ENCODE results near the gene BNIP3.

Gene BNIP3

DNA sequence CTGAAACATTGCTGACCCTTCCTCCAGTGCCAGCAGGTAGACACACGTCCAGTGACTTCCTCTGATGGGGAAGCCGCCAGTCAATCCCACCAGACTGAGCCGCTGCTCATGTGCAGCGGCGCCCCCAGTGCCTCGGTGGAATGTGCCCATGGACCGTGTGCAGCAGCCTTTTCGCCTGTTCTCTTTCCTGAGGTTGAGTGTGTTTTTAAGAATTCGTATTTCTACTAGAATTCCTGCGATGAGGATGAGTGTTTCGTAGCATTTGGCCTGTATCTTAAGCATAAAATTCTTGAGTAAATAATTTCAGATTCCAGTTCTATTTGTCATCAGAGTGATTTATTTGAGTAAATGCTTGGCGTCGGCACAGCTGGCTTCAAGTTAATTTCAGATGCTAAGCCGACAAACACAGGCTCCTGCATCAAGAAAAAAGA lies 35.4 kb downstream of the BNIP3 start:
- Histone ChIP-seq H2AFZ (no peak overlapping the region), H3K4me2 (ENCODE audit: low read length) (no peak overlapping the region), H3K79me2 (peaks cover under 1% of the 10 kb centered on the region), H3K36me3 (ENCODE audit: control insufficient read depth, insufficient read depth, low read length) (no peaks in the 10 kb centered on the region), H3K9ac (no peak overlapping the region), H3K27me3 (ENCODE audit: control insufficient read depth, insufficient read depth, low read length) (no peaks in the 10 kb centered on the region), H3K9me3 (ENCODE audit: control insufficient read depth, low read length) (no peaks in the 10 kb centered on the region), H3K4me1 (no peaks in the 10 kb centered on the region), H3K27ac (no peak overlapping the region), H3K4me3 (ENCODE audit: low read depth, low read length) (no peak overlapping the region)
- TF ChIP-seq, protein P1, sequence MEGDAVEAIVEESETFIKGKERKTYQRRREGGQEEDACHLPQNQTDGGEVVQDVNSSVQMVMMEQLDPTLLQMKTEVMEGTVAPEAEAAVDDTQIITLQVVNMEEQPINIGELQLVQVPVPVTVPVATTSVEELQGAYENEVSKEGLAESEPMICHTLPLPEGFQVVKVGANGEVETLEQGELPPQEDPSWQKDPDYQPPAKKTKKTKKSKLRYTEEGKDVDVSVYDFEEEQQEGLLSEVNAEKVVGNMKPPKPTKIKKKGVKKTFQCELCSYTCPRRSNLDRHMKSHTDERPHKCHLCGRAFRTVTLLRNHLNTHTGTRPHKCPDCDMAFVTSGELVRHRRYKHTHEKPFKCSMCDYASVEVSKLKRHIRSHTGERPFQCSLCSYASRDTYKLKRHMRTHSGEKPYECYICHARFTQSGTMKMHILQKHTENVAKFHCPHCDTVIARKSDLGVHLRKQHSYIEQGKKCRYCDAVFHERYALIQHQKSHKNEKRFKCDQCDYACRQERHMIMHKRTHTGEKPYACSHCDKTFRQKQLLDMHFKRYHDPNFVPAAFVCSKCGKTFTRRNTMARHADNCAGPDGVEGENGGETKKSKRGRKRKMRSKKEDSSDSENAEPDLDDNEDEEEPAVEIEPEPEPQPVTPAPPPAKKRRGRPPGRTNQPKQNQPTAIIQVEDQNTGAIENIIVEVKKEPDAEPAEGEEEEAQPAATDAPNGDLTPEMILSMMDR (IDR thresholded peaks at IDR 0.05), result no peak

DNA sequence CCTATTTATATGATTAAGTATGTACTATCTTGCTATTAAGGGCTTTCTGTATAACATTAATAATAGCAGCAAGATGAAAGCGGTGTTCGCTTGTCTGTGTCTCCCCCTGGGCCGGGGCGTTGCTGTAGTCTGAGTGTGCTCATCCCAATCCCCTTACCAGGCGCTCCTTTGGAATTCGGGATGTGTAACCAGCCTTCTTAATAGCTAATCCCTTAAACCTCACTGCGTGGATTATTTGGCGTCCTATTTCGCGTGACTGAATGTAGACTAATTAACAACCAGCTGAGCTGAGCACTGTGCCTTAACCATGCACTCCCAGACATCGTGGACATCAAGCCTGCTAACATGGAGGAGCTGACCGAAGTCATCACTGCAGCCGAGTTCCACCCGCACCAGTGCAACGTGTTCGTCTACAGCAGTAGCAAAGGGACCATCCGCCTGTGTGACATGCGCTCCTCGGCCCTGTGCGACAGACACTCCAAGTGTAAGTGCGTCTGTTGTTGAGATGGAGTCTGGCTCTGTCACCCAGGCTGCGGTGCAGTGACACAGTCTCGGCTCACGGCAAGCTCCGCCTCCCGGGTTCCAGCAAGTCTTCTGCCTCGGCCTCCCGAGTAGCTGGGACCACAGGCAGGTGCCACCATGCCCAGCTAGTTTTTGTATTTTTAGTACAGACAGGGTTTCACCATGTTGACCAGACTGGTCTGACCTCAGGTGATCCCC lies 36.6 kb downstream of the BNIP3 start:
- Histone ChIP-seq H3K4me3 (ENCODE audit: low read depth, low read length) (no peak overlapping the region), H3K4me1 (no peaks in the 10 kb centered on the region), H3K9me3 (ENCODE audit: control insufficient read depth, low read length) (no peaks in the 10 kb centered on the region), H3K36me3 (ENCODE audit: control insufficient read depth, insufficient read depth, low read length) (no peaks in the 10 kb centered on the region), H3K27me3 (ENCODE audit: control insufficient read depth, insufficient read depth, low read length) (no peaks in the 10 kb centered on the region), H2AFZ (no peak overlapping the region), H3K4me2 (ENCODE audit: low read length) (no peak overlapping the region), H3K79me2 (no peaks in the 10 kb centered on the region), H3K9ac (no peak overlapping the region), H3K27ac (no peak overlapping the region)
- TF ChIP-seq, protein P1 (IDR thresholded peaks at IDR 0.05), result no peak

DNA sequence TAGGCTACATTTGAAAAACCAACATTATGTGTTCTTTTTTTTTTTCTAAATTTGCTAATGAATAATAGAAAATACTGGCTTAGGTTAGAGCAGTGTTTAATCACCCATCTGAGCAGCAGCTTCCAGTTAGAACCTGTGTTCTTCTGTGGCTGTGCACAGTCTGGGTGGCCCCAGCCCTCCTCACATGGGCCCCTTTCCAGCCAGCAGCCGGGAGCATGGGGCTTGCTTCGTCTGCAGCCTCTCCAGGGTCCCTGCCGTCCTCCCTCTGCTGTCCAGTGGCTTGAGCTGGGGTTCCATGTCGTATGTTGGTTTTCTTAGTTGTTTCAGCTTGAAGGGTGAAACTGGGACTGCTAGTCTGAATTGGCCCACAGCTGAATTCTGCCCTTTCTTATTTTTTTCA lies 37.3 kb downstream of the BNIP3 start:
- no peak overlapping the region for H3K4me3 ChIP-seq (ENCODE audit: low read depth, low read length)
- TF ChIP-seq, protein P1 (IDR thresholded peaks at IDR 0.05), result no peak

DNA sequence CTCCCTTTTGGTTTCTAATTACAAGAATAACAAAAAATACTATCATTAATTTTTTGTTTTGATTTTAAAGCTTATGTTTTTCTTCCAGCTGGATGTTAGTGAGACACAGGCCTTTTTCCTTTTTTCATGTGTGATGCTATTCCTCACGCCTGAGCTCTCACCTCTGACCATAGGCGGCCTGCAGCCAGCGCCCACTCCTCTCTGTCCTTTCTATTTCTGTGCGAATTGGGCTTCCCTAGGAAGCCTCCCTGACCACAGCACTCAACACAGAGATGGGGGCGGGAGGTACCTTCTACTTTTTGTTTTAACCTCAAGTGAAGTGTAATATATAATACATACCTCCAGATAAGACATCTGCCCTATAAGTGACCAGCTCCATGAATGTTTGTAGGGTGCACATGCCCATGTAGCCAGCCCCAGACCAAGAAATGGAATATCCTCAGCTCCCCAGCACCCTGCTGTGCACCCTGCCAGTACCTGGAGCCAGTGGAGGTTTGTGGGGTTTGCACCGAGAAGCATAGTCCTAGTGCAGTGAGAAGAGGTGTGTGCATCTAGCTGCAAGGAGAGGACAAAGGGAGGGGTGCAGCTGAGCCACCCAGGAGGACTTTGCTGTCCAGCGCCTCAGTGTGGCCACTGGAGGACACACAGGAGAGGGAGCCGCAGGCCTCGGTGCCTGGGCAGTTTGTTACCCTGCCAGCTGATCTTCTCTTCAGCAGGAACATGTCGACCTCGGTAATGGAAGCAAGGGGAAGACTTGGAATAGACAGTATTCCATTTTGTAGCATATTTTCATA lies 38.5 kb downstream of the BNIP3 start:
- Histone ChIP-seq H3K4me1 (no peaks in the 10 kb centered on the region), H3K79me2 (peaks cover 4% of the 10 kb centered on the region), H3K9ac (no peak overlapping the region), H2AFZ (no peak overlapping the region), H3K36me3 (ENCODE audit: control insufficient read depth, insufficient read depth, low read length) (no peaks in the 10 kb centered on the region), H3K9me3 (ENCODE audit: control insufficient read depth, low read length) (no peaks in the 10 kb centered on the region), H3K27ac (no peak overlapping the region), H3K27me3 (ENCODE audit: control insufficient read depth, insufficient read depth, low read length) (no peaks in the 10 kb centered on the region), H3K4me2 (ENCODE audit: low read length) (no peak overlapping the region), H3K4me3 (ENCODE audit: low read depth, low read length) (no peak overlapping the region)
- TF ChIP-seq, protein P1 (IDR thresholded peaks at IDR 0.05), result peak; percentile 40

More for the DNA sequence above, 37.3 kb downstream of the BNIP3 start:
- Histone ChIP-seq H3K27me3 (ENCODE audit: control insufficient read depth, insufficient read depth, low read length) (no peaks in the 10 kb centered on the region), H3K36me3 (ENCODE audit: control insufficient read depth, insufficient read depth, low read length) (no peaks in the 10 kb centered on the region), H3K27ac (no peak overlapping the region), H3K4me1 (no peaks in the 10 kb centered on the region), H2AFZ (no peak overlapping the region), H3K79me2 (no peaks in the 10 kb centered on the region), H3K4me2 (ENCODE audit: low read length) (no peak overlapping the region), H3K9ac (no peak overlapping the region), H3K9me3 (ENCODE audit: control insufficient read depth, low read length) (no peaks in the 10 kb centered on the region)

All from parathyroid adenoma (tissue), 2 donors.